BLaER1 treated with 17β-estradiol and CSF1 and Interleukin-3, amounts not matched to agents 10 nM and 100 nM (cell line): ENCODE results near the gene HDC.

Experiments used
- H3K27ac ChIP-seq, 11 experiments: shearing (Covaris generic); formaldehyde crosslinking; 2 replicates each; pipeline ENCODE4 v1.8.1; 2022
- H3K27me3 ChIP-seq, 11 experiments: shearing (Covaris generic); formaldehyde crosslinking; 2 replicates each; pipeline ENCODE4 v1.8.1; 2022
- H3K36me3 ChIP-seq, 11 experiments: shearing (Covaris generic); formaldehyde crosslinking; 2 replicates each; pipeline ENCODE4 v1.8.1; 2022
- H3K4me1 ChIP-seq, 10 experiments: shearing (Covaris generic); formaldehyde crosslinking; 2 replicates each; pipeline ENCODE4 v1.8.1; 2022
- H3K4me2 ChIP-seq, 11 experiments: shearing (Covaris generic); formaldehyde crosslinking; 2 replicates each; pipeline ENCODE4 v1.8.1; 2022
- H3K4me3 ChIP-seq, 10 experiments: shearing (Covaris generic); formaldehyde crosslinking; 2 replicates each; pipeline ENCODE4 v1.8.1; 2022
- H3K9ac ChIP-seq, 11 experiments: shearing (Covaris generic); formaldehyde crosslinking; 2 replicates each; pipeline ENCODE4 v1.8.1; 2022
- H3K9me3 ChIP-seq, 11 experiments: shearing (Covaris generic); formaldehyde crosslinking; replicated peaks in 1 of 11; 2 replicates each; pipeline ENCODE4 v1.8.1; 2022
- H4K20me1 ChIP-seq, 11 experiments: shearing (Covaris generic); formaldehyde crosslinking; 2 replicates each; pipeline ENCODE4 v1.8.1; 2022
- Cebpa-rat ChIP-seq, 11 experiments: shearing (Covaris generic); IDR thresholded peaks; 2 replicates each; pipeline ENCODE4 v1.8.1; 2022

HDC gene

DNA sequence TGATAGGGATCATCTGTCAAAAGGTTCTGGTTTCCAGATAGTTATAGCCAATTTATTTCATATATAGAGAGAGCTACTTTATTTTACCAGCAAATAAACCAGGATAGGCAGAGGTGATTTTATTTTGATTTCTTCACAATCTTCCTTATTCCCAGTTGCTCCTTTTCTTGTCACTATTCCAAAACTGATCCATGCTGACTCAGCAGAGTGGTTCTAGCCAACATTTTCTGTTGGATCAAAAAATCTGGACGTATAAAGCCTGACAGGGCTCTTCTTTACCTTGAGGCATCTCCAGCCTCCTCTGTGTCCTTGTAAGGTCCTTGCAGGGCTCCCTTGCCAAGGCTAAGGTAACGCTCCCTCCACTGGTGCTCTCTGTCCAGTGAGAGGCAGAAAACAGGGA, 15.8 kb downstream of the HDC start:
- no peaks in the 10 kb centered on the region for H4K20me1 ChIP-seq
- no peaks in the 10 kb centered on the region for H3K36me3 ChIP-seq
- no peaks in the 10 kb centered on the region for H3K27me3 ChIP-seq
- no peak for TF ChIP-seq Cebpa-rat (IDR thresholded peaks at IDR 0.05)
- H3K4me3 ChIP-seq = no peak overlapping the region
- peak overlapping the region in 8 of 11 experiments; percentile 55 to 79 (median 72); a peak in 11 of 22 replicates for H3K4me2 ChIP-seq
- no peak overlapping the region for H3K27ac ChIP-seq
- H3K9me3 ChIP-seq = no peaks in the 10 kb centered on the region
- peaks cover 22 to 32% (median 25%) of the 10 kb centered on the region in 10 experiments for H3K4me1 ChIP-seq
- H3K9ac ChIP-seq = no peak overlapping the region

DNA sequence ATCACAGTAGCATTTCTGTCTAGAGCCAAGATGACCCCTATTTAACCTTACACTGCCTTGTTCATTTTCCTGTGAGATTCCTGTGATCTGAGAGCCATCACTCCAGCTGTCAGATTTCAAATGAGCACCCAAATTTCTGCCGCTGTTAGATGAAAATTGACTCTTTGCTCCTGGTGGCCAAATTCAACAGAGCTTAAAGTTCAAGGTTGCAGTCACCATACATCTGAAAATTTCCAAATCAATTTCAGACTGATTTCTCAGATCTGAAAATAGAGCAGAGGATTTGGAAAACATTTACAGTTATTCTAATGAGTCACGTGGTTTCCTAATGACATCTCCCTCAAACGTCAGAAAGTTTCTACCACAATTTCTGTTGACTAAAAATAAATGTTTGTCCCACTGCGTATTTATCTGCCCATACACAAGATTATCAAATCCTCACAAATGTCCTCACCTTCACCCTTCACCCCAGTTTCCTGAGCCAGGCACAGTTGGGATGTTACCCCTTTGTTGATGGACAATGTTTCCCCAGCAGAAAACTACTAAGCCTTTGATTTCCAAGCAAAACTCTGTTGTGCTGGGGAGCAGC, 16.4 kb downstream of the HDC start:
- H3K9ac ChIP-seq = no peak overlapping the region
- no peaks in the 10 kb centered on the region for H4K20me1 ChIP-seq
- H3K9me3 ChIP-seq = no peaks in the 10 kb centered on the region
- no peak for TF ChIP-seq Cebpa-rat (IDR thresholded peaks at IDR 0.05)
- no peak overlapping the region for H3K27ac ChIP-seq
- H3K4me3 ChIP-seq = no peak overlapping the region
- H3K27me3 ChIP-seq = no peaks in the 10 kb centered on the region
- H3K4me2 ChIP-seq = peak overlapping the region; percentile 55 to 95 (median 73); a peak in 21 of 22 replicates
- H3K36me3 ChIP-seq = no peaks in the 10 kb centered on the region
- H3K4me1 ChIP-seq = peaks cover 22 to 32% (median 25%) of the 10 kb centered on the region in 10 experiments

DNA sequence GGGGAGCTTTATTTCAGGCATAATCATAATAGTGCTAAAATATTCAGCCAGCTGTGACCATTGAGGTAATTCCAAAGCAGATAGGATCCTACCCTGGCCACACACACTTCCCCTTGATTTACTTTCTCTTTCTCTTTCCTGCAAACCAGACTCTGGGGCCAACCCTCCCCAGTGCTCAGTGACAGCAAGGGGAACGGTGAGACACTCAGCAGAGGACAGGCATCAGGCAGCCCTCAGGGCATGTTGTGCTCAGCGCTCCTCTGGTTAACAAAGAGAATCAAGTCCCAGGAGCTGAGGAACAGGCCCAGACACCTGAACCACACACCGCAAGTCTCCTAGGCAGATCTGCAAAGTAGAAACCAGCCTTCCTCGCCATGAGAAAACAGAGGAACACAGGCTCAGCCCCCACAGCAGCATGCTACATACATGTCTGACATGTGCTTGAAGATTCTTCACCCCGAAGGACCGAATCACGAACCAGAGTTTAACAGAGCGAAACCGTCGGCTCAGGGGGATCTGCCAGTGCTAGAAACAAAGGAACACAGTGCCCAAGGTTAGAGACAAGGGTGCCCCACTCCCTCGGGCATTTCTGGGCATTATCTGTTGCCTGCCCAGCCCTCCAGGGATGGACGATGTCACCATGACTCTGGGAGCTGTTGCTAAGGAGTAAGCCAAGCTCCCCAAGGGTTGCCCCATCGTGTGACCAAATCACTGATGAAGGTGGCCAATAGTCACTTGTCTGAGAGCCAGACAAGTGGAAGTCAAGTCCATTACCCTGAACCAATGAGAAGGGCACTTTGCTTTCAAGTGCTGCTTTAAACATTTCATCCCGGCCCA, 17.5 kb downstream of the HDC start:
- Histone ChIP-seq H3K9ac (peak overlapping the region in 10 of 11 experiments; percentile 5 to 62 (median 34); a peak in 14 of 22 replicates), H3K4me2 (peak overlapping the region; percentile 55 to 95 (median 73)), H3K9me3 (no peaks in the 10 kb centered on the region), H4K20me1 (no peaks in the 10 kb centered on the region), H3K4me3 (peak overlapping the region in 3 of 10 experiments; percentile 21 to 29 (median 27); a peak in 5 of 20 replicates), H3K27me3 (no peaks in the 10 kb centered on the region), H3K27ac (peak overlapping the region in 10 of 11 experiments; percentile 10 to 69 (median 54); a peak in 20 of 22 replicates), H3K4me1 (peaks cover 22 to 32% (median 25%) of the 10 kb centered on the region in 10 experiments), H3K36me3 (no peaks in the 10 kb centered on the region)
- no peak for TF ChIP-seq Cebpa-rat (IDR thresholded peaks at IDR 0.05)

DNA sequence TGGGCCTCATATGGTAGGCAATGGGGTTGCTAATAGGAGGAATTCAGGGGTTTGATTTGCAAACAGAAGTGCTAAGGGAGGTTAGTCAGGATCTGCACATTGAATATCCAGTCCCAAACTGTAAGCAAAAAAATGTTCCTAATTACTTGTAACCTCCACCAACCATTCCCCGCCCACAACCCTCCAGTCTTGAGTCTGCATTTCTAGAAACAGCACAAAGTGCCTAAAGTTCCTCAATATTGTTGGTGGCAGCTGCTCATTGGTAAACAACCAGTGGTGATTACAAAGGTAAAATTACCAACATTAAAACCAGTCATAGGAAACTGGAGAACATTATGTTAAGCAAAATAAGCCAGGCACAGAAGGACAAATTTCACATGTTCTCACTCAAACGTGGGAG, 18.9 kb downstream of the HDC start:
- Histone ChIP-seq H3K9me3 (no peaks in the 10 kb centered on the region), H3K4me2 (peak overlapping the region in 2 of 11 experiments; percentile 21 to 24; a peak in 3 of 22 replicates), H3K36me3 (no peaks in the 10 kb centered on the region), H4K20me1 (no peaks in the 10 kb centered on the region), H3K9ac (no peak overlapping the region), H3K4me3 (no peak overlapping the region), H3K4me1 (peaks cover 22 to 32% (median 25%) of the 10 kb centered on the region in 10 experiments), H3K27ac (no peak overlapping the region), H3K27me3 (no peaks in the 10 kb centered on the region)
- no peak for TF ChIP-seq Cebpa-rat (IDR thresholded peaks at IDR 0.05)

DNA sequence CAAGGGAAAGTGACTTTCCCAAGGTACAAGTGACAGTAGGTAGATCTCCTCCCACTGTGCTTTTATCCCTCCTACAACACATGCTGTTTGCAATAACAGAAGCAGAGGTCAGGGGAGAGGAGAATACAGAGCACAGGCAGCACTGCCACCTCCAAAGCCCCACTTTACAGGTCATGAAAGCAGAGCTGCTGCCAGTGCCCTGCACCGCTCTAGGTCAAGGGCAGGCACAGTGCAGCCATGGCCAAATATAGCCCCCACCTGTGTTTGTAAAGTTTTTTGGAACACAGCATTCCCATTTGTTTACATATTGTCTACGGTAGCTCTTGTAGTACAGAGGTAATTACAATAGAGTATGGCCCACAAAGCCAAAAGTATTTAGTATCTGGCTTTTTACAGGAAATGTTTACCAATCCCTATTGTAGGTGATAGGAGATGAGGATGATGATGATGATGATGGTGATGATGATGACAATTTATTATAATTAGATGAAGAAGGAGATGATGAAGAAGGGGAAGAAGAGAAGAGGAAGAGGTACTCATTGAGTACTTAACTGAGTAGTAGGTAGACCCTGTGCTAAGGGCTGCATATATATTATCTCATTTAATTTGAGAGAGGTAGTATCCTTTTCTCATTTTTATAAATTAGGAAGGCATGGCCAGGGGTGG, 20.4 kb downstream of the HDC start:
- no peaks in the 10 kb centered on the region for H3K9me3 ChIP-seq
- no peak for TF ChIP-seq Cebpa-rat (IDR thresholded peaks at IDR 0.05)
- H3K27ac ChIP-seq = no peak overlapping the region
- H3K4me3 ChIP-seq = no peak overlapping the region
- no peaks in the 10 kb centered on the region for H4K20me1 ChIP-seq
- H3K4me2 ChIP-seq = no peak overlapping the region
- H3K36me3 ChIP-seq = no peaks in the 10 kb centered on the region
- H3K4me1 ChIP-seq = peaks cover 22 to 32% (median 25%) of the 10 kb centered on the region in 10 experiments
- H3K27me3 ChIP-seq = no peaks in the 10 kb centered on the region
- H3K9ac ChIP-seq = no peak overlapping the region

DNA sequence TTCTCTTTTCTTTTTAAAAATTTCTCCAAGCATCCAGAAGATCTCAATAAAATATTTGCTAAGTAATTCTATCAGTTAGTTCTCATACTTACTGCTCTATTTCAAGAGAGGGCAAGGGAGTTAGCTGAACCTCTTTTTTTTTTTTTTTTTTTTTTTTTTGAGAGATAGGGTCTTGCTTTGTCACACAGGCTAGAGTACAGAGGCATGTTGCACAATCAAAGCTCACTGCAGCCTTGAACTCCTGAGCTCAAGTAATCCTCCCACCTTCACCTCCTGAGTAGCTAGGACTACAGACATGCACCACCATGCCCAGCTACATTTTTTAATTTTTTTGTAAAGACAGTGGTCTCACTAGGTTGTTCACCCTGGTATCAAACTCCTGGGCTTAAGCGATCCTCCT, 21.4 kb downstream of the HDC start:
- Histone ChIP-seq H3K4me1 (peaks cover 19 to 29% (median 20%) of the 10 kb centered on the region in 10 experiments), H4K20me1 (no peaks in the 10 kb centered on the region)

DNA sequence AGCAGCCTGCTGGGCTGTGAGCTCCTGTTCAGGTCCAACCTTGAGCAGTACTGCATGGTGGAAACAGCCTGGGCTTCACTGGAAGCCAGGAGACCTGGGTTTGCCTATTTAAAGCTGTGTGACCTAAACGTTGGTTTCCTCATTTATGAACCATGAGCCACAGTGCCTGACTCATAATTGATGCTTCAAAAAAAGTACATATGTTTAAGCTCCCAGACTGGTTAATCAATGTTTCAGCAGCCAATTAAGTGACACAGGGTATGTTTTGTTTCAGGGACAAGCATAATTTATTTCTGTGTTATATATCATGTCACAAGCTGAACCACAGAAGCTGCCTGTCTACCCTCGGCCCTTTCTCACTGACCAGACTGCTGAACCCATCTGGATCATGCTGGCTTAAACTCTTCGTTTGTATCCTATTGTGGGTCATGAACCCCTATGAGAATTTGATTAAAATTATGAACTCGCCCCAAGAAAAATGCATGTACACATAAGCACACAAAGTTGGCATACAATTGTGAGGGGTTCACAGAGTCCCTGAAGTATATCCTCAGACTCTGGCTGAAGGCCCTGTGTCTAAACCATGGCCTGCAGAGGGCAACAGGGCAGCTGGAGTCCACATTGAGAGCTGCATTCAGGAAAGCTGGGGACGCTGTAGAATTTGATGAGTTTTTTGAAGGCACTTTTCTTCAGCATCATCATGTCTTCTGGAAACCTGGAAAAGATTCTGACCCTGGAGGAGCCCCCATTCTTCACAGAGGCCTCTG, 23.7 kb downstream of the HDC start:
- no peak for TF ChIP-seq Cebpa-rat (IDR thresholded peaks at IDR 0.05)
- Histone ChIP-seq H4K20me1 (no peaks in the 10 kb centered on the region), H3K36me3 (peaks cover 0 to 8% (median 0%) of the 10 kb centered on the region in 11 experiments; a peak in 6 of 22 replicates), H3K9me3 (no peaks in the 10 kb centered on the region), H3K9ac (no peak overlapping the region), H3K4me1 (peaks cover 0 to 7% (median 0%) of the 10 kb centered on the region in 10 experiments; a peak in 5 of 20 replicates), H3K27ac (no peak overlapping the region), H3K4me2 (peak overlapping the region in 1 of 11 experiments; percentile 15; a peak in 1 of 22 replicates), H3K4me3 (no peak overlapping the region), H3K27me3 (no peaks in the 10 kb centered on the region)

More for the DNA sequence above, 21.4 kb downstream of the HDC start:
- Histone ChIP-seq H3K36me3 (no peaks in the 10 kb centered on the region), H3K9me3 (no peaks in the 10 kb centered on the region), H3K27ac (no peak overlapping the region), H3K4me3 (no peak overlapping the region), H3K9ac (no peak overlapping the region), H3K4me2 (no peak overlapping the region), H3K27me3 (no peaks in the 10 kb centered on the region)
- peak in 1 of 11 experiments; percentile 51; a peak in 1 of 22 replicates for TF ChIP-seq Cebpa-rat (IDR thresholded peaks at IDR 0.05)

DNA sequence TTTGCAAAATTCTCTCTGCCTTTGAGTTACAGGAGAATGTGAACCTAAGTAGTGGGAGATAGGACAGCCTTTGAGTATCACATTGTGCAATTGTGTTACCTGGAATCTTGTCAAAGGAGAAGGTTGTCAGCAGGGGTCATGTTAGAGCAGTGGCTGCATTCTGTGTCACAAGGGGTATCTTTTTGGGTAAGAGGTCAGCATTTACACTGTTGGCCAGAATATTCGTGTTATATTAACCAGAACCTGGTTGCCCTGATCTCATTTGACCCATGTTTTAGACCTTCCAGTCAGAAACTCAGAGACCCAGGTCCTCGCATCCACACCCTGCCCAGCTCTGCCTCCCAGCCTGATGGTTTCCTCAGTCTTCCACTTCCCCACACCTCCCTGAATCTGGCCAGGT, 27.3 kb downstream of the HDC start:
- H3K36me3 ChIP-seq = peaks cover 0 to 40% (median 6%) of the 10 kb centered on the region in 11 experiments; a peak in 12 of 22 replicates
- no peaks in the 10 kb centered on the region for H3K9me3 ChIP-seq
- H3K4me1 ChIP-seq = no peaks in the 10 kb centered on the region
- H3K27me3 ChIP-seq = no peaks in the 10 kb centered on the region
- H3K9ac ChIP-seq = no peak overlapping the region
- H4K20me1 ChIP-seq = no peaks in the 10 kb centered on the region
- H3K4me3 ChIP-seq = no peak overlapping the region
- no peak for TF ChIP-seq Cebpa-rat (IDR thresholded peaks at IDR 0.05)
- no peak overlapping the region for H3K4me2 ChIP-seq
- H3K27ac ChIP-seq = no peak overlapping the region
